LHCN-M2 (cell line): Measurements from ENCODE around the gene XKRX. TPM values are rescaled to one million over a fixed set of nuclear protein-coding genes. Genes with fewer than 3 reads are reported as not detected.
A peak's percentile ranks its signal among the peaks of the same experiment; 100 is the strongest.

ENCODE experiments used
- DNase-seq: peaks from one replicate; pipeline ENCODE4 v3.0.0-alpha.2; 2012; ENCODE audit warnings: low read depth
- total RNA-seq: library from RNA; depleted of rRNA; stranded (reverse); fragments of >200 nt; gene quantifications from 2 replicates; pipeline ENCODE4 v1.2.3, GENCODE V29; 2014; rRNA removed

XKRX gene
- total RNA-seq, 1 experiment from 2014 or later: 0.11 TPM

DNA sequence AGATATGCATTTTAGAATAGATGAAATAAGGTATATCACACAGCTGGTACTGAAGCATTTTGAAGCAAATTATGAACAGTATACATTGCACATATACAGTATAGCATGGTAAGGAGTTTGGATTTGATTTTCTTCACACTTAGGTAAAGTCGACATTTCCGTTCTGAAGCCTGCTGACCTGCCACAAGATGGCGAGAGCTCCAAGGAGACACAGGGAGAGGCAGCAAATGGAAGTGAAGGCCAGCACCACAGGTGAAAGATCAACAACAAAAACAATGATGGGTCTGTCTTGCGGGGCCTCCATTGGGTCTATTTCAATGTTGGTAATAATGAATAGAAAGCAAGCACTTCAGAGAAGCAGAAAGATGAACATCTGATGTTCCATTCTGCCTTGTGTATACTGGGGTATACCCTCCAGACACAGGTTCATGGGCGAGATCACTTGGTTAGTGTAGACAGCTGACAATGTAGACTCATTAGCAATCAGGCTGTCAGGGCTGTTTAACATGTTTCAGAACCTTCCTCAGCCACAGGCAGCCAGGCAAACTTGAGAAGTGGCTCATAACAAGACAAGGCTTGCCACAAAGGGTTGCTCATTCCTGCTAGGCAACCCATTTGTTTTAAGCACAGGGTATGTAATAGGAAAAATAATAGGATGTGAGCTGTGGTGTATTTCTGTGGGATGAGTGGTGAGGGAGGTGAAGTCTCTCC is 33.2 kb downstream of the XKRX start:
- DNase-seq: peak; percentile 30

GRCh38 chrX:100883654-100884053 is 45.1 kb downstream of the XKRX start:
- no peak for DNase-seq

- no peak for DNase-seq
Observed at GRCh38 chrX:100880368-100880767, 48.3 kb downstream of the XKRX start.

DNA sequence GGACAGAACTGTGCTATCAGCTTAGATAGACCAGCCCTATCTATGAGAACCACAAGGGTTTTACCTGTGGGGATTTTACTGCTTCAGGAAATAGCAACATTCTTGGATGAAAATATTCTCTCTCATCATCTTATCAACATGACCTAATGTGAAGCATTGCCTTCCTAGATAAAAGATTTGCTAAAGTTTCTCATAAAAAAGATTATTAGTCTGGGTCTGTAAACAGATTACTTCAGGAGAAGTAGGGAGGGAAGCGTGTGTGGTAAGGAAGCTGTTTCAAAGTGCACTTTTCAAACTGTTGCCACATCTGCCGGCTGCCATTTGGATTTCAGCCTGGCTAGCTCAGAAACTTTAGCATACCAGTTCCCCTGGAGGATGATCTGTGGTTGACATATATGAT is 54.4 kb downstream of the XKRX start, which contains the start of gene NOX1:
TSS of gene NOX1 (minus strand) at position 35 of the 400 bp plus-strand sequence. CDS start 220 bp downstream, outside the sequence.
- no peak for DNase-seq

DNA sequence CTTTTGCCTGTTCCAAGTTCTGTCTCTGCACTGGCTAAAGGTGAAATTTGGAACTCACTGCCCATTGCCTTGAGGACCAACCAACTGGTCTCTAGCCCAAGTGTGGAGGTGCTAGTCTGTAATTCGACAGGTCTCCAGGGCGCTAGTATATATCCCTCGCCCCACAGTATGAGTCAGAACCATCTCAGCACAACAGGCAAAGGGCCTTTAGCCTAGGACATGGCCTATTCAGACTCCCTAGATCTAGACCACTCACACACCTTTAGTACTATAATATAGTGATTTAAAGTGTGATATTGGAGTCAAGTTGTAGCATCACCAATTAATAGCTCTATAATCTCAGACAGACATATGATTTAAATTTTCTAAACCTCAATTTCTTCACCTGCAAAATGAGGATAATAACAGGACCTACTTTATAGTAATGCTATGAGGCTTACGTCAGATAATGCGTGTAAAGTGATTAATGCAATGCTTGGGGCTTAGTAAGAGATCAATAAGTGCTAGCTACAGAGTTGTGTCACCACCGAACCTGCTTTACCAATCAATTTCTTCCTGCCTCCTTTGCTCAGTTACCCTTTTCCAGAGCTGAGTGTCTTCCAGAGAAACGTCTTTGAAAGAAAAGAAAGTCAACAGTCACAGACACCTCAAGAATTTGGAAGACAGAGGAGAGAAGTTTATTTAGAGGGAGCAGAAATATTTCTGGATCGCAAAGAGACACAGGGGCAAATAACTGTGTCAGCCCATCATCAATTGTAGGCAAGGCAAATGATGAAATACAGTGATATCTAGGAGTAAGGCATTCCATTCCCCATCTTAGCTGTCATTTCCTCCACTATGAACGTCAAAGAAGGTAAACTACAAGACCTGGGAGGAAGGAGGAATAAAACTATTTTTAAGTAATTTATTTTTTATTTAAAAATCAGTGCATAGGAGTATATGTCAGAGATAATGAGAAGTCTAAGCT is 56.8 kb downstream of the XKRX start:
- no peak for DNase-seq

DNA sequence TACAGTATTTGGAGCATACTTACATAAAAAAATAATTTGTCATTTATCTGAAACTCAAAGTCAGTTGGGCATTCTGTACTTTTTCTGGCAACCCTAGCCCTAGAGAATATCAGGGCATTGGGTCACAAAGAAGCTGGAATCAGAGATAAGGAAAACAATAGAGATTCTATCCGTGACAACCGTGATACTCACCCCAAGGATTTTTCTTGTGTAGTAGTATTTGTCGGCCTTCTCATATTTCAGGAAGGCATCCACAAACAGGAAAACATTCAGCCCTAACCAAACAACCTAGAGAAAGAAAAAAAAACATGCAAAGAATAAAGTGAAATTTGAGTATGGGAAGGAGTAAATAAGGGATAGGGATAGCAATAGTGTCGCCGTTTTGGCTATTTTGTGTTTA is 58.2 kb downstream of the XKRX start:
- no peak for DNase-seq

DNA sequence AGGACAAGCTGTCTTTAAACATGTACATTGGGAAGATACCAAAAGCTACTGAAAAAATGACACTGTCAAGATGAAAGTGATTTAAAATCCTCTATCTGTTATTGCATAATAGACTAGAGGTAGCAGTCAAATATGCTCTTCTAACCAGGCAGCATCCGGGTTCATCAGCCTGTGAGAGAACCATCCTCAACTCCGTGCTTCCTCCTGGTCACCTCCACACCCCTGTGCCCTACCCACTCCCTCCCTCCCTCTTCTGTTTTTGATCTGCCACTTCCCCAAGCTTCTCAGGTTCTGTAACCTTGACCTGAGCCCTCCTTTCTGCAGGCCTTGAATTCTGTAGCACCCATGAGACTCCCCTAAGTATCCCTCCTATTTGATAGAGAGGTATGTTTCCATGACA is 60.4 kb downstream of the XKRX start:
- DNase-seq: no peak

- DNase-seq: peak; percentile 60
Observed at GRCh38 chrX:100864657-100865391, 63.9 kb downstream of the XKRX start.

Other genes with a start within 250 kb of the XKRX start
- gene SYTL4, start 196.8 kb downstream of the XKRX start, total RNA-seq: 2.7 and 3.2 TPM in 2 replicates
- gene CSTF2, start 108.5 kb downstream of the XKRX start, total RNA-seq: 29.4 and 32.3 TPM in 2 replicates
- gene NOX1, start 54.6 kb downstream of the XKRX start, total RNA-seq: not detected in 2 replicates
- gene ARL13A, start 40.8 kb upstream of the XKRX start, total RNA-seq: not detected in 2 replicates
- 15.6 and 15.9 TPM in 2 replicates for gene TRMT2B, start 123.2 kb upstream of the XKRX start, total RNA-seq
- gene TMEM35A, start 150.0 kb upstream of the XKRX start, total RNA-seq: 3.5 and 3.8 TPM in 2 replicates
- gene CENPI, start 169.3 kb upstream of the XKRX start, total RNA-seq: 32.4 and 35.9 TPM in 2 replicates